NCI-H1092 treated with DMSO at 0.1 percent for 48 hours (cell line): ENCODE results near the gene SUGCT.
A peak's percentile ranks its signal among the peaks of the same experiment; 100 is the strongest.
"Not testable (repeated sequence)": the region's sequence is repeated elsewhere in the genome, so short reads cannot be mapped to it uniquely, and the experiment has no call there.

Source experiments
- DNase-seq: peaks from one replicate; lab custom pipeline; 2025; lab: John Stamatoyannopoulos, UW

SUGCT gene

GRCh38 chr7:40202851-40203250 lies 68.0 kb downstream of the SUGCT start:
- DNase-seq = no peak

GRCh38 chr7:40204581-40204980 lies 69.8 kb downstream of the SUGCT start:
- no peak for DNase-seq

GRCh38 chr7:40205992-40206391 lies 71.2 kb downstream of the SUGCT start:
- no peak for DNase-seq

GRCh38 chr7:40211276-40212003 lies 76.6 kb downstream of the SUGCT start:
- DNase-seq = no peak

GRCh38 chr7:40213291-40213690 lies 78.5 kb downstream of the SUGCT start:
- no peak for DNase-seq

- no peak for DNase-seq
These were observed 79.1 kb downstream of the SUGCT start for GRCh38 chr7:40213856-40214255.

GRCh38 chr7:40218612-40219011 lies 83.8 kb downstream of the SUGCT start:
- not testable (repeated sequence) for DNase-seq

- no peak for DNase-seq
These were observed 85.1 kb downstream of the SUGCT start for GRCh38 chr7:40219917-40220316.

GRCh38 chr7:40220421-40220911 lies 85.7 kb downstream of the SUGCT start:
- DNase-seq = no peak

GRCh38 chr7:40221836-40222235 lies 87.0 kb downstream of the SUGCT start:
- DNase-seq = no peak

- DNase-seq = no peak
These were observed 88.8 kb downstream of the SUGCT start for GRCh38 chr7:40223451-40224127.

GRCh38 chr7:40230101-40230500 lies 95.3 kb downstream of the SUGCT start:
- DNase-seq = no peak

- no peak for DNase-seq
These were observed 97.0 kb downstream of the SUGCT start for GRCh38 chr7:40231796-40232195.

GRCh38 chr7:40232242-40232893 lies 97.6 kb downstream of the SUGCT start:
- DNase-seq = peak; percentile 23

- DNase-seq = no peak
These were observed 99.2 kb downstream of the SUGCT start for GRCh38 chr7:40234046-40234445.

GRCh38 chr7:40234666-40235065 lies 99.9 kb downstream of the SUGCT start:
- no peak for DNase-seq

- no peak for DNase-seq
These were observed 102.9 kb downstream of the SUGCT start for GRCh38 chr7:40237731-40238130.

- no peak for DNase-seq
These were observed 105.0 kb downstream of the SUGCT start for GRCh38 chr7:40239755-40240303.

- no peak for DNase-seq
These were observed 108.3 kb downstream of the SUGCT start for GRCh38 chr7:40243076-40243475.

GRCh38 chr7:40244226-40244625 lies 109.4 kb downstream of the SUGCT start:
- no peak for DNase-seq

GRCh38 chr7:40248681-40249080 lies 113.9 kb downstream of the SUGCT start:
- DNase-seq = no peak

GRCh38 chr7:40253444-40253843 lies 118.6 kb downstream of the SUGCT start:
- not testable (repeated sequence) for DNase-seq
